ENCODE data around the gene RAVER2. TPM values are rescaled to one million over a fixed set of nuclear protein-coding genes. Genes with fewer than 3 reads are reported as not detected.
"Not testable (repeated sequence)": the region's sequence is repeated elsewhere in the genome, so short reads cannot be mapped to it uniquely, and the experiment has no call there.

The RAVER2 gene
- total RNA-seq, 1 donor from 2014 or later, result 7.5 TPM

DNA sequence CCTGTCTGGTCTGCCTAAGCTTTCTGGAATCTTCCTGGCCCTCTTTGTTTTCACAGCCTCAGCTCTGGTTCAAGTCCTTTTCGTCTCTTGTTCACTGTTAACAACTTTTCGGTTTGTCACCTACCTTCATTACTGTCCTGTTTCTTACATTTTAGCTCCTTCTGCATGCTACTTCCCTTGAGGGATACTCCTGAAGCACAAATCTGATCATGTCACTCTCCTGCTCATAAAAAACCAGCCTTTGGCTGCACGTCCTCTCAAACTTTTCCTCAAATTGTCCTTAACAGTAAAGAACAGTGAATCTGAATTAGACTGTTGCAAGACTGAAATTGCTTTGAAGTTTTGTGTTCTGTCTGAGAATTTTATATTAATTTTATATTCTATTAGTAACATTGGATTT, 3.3 kb downstream of the RAVER2 start:
- DNase-seq, result no peak

DNA sequence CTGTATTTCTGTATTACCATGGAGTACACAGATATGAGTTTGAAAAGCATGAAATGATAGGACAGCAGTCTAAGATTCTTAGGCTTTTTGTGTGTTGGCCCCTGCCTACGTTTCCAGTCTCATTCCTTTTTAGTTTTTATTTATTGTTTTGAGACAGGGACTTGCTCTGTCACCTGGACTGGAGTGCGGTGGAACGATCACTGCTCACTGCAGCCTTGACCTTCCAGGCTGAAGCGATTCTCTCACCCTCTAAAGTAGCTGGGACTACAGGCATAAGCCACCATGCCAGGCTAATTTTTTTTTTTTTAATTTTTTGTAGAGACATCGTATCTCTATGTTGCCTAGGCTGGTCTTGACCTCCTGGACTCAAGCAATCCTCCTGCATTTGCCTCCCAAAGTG, 3.8 kb downstream of the RAVER2 start:
- no peak for DNase-seq

DNA sequence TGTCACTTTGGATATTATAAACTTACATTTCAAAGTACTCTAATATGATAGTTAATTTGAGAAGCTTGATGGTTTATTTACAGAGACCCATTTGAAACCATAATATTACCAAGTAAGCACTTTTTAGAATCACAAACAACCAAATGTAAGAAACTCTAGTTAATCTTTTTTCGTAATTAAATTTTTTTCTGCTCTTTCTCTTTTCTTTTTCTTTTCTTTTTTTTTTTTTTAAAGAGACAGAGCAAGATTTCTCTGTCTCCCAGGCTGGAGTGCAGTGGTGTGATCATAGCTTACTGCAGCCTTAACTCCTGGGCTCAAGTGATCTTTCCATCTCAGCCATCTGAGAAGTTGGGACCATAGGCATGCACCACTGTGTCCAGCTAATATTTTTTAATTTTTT, 5.2 kb downstream of the RAVER2 start:
- no peak for DNase-seq

DNA sequence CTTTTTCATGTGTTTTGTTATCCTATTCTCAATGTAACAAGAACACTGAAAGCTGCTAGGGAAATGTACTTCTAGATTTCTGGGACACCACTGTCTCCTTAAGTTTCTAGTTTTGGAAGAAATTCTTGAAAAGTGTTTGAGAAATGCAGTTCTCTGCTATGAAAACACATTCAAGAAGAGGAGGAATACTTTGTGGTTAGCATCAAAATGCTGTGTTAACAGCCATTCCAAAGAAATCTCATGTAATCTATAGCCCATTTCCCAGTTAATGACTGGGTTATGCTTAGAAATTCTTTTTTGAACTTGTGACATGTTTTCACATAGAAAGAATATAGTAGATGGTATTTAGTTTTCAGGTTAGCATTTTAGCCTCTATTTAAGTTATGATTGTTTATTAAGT, 6.0 kb downstream of the RAVER2 start:
- DNase-seq, result no peak

DNA sequence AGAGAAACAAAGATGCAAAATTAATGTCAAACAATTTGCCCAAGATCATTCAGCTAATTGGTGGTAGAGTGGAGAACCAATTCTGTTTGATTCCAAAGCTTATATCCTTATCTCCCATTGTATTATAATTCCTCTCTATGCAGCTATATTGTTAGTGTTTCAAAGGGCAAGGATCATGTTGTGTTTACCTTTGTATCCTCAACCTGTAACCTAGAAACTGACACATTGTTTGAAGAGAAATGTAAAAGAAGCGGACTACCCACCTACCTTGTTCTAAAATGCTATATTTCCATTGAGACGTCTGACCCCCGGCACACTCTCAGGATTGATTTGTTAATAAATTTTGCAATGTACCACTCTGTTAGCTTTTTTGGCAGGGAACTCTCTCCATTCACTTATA, 9.3 kb downstream of the RAVER2 start:
- DNase-seq, result no peak

DNA sequence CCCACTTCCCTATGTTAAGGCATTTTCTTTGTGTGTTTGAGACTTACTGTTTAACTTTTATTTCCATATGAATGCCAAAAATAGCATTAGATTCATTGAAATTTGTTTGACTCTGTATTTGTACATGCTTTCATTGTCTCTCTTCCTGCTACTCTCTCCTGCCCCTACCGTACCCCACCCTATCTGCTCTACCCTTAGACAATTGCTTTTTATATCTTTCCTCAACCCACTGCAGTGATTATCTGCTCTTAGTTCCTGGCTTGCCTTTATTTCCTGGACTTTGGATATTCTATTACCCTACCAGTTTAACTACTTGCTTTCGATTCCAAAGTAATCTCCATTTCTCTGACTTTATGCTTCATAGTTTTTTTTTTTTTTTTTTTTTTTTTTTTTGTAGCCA, 10.5 kb downstream of the RAVER2 start:
- DNase-seq, result peak; percentile 50

DNA sequence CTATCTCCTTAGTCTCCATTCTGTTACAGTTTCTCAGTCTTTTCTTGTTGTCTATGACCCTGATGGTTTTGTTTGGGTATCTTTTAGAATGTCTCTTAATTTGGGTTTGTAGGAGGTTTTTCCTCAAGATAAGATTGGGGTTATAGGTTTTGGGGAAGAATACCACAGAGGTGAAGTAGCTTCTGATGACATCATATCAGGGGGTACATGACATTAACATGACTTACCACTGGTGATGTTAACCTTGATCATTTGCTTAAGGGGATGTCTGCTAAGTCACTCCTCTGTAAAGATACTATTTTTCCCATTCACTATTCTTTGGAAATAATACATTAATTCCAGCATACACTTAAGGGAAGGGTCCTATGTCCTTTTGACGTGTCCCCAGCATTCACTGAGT, 11.9 kb downstream of the RAVER2 start:
- no peak for DNase-seq

DNA sequence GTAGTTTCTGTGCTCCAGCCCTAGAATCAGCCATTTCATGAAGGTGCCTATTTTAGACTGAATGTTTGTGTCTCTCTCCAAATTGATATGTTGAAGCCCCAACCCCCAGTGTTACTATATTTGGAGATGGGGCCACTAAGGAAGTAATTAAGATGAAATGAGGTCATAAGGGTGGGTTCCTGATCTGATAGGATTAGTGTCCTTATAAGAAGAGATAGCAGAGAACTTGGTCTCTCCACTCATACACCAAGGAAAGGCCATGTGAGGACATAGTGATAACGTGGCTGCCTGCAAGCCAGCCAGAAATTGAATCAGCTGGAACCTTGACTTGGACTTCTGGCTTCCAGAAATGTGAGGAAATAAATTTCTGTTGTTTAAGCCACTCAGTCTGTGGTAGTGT, 12.3 kb downstream of the RAVER2 start:
- DNase-seq, result no peak

DNA sequence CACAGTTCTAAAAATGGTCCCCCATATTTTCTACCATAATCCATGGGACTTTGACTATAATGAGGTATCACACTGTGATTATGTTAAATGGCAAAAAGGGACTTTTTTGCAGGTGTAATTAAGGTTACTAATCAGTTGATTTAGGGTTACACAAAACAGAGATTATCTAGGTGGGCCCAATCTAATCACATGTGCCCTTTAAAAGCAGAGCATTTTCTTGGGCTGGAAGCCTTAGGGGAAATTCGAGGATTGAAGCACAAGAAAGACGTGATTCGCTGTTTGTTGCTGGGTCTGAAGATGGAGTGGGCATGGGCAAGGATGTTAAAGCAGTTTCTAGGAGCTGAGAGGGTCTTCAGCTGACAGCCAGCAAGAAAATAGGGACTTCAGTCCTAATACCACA, 13.4 kb downstream of the RAVER2 start:
- no peak for DNase-seq

DNA sequence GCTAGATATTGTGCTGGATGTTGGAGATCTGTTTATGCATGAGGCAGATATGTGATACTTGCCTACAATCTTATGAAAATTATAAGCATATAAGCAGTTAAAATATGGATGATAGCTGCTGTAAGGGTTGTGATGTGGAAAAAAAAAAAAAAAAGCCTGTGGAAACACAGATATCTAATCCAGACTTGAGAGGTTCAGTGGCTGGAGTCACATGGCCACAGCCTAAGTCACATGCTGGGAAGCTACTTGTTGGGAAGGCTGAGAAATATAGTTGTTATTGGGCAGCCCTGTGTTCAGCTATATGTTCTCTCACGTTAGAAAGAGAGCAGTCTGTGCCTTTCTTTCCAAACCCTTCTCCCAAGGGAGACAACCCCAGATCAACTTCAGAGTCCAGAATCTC, 15.1 kb downstream of the RAVER2 start:
- no peak for DNase-seq

DNA sequence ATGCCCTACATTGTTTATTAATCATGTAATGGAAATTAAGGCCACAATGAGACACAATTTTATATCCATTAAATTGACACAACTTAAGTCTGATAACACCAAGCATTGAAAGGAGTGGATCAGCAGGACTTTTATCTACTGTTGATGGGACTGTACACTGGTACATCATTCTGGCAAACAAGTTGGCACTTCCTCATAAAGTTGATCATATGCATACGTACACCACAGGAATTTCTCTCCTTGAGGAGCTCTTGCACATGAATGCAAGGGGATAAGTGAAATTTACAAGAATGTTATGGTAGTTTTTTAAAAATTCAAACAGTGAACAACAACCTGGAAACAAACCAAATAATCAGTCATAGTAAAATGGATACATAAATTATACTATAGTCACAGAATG, 20.1 kb downstream of the RAVER2 start:
- no peak for DNase-seq

DNA sequence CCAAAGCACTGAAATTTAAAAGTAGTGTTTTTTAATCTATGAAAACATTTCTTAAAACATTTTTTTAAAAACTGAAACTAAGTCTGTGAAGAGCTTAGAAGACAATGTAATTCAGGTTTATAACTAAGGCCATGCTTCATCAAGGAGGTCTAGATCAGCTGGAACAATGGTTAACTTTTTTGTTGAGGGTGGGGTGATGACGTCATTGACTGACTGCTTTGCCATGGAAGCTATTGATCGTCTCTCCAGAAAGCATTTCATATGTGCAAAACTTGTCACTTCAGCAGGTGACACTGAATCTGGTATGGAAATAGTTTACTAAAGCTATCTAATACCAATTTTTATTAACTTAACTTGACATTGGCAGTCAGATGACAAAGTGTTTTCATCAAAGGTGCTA, 21.0 kb downstream of the RAVER2 start:
- no peak for DNase-seq

DNA sequence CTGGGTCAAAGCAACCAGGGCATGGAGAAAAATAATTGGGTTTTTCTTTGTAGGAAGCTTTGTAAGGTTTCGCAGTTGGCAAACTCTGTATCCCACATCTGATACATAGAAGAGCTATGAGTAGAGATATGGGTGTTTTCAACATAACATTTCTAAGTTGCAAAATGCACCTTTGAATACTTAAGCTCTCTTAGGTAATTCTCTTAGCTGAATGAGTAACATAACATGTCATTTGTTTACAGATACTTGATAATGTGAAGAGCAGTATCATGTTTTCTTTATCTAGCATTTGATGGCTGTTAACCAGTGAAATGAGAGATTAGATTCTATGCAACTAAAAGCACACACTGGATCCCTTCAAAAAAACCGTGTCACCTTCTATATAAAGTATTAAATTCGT, 21.6 kb downstream of the RAVER2 start:
- DNase-seq, result no peak

DNA sequence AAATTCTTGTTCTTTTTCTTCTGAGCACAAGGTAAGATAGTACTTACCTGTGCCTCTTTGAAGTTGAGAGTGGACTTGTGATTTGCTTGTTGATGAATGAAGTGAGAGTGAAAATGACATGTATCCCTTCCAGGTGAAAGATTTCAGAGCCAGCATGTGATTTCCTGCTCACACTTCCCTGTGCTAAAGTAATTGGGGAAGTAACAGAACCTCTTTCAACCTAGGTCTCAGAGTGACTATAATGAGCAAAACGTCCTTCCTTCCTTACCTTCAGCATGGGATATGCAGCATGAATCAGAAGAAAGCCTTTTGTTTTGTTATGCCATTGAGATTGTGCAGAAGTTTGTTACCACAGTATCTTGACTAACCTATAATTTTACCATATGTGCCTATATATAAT, 24.6 kb downstream of the RAVER2 start:
- DNase-seq, result no peak

DNA sequence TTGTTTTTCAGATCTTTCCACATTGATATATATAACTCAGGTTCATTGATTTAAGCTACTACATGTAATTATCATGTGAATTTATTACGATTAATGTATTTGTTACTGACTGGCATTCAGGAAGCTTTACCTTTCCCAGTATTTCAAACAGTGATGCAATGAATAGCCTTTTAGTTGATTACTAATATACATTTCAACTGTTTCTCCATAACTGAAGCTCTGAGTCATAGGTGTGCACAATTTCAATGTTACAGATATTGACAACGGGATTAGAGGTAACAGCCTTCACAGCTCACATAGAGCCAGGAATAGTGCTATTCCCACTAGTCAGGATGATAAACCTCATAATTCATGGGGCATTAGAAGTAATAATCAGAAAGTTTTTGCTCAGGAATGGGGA, 25.1 kb downstream of the RAVER2 start:
- no peak for DNase-seq

DNA sequence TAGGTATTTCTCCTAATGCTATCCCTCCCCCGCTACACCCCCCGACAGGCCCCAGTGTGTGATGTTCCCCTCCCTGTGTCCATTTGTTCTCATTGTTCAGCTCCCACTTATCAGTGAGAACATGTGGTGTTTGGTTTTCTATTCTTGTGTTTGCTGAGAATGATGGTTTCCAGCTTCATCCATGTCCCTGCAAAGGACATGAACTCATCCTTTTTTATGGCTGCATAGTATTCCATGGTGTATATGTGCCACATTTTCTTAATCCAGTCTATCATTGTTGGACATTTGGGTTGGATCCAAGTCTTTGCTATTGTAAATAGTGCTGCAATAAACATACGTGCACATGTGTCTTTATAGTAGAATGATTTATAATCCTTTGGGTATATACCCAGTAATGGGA, 28.4 kb downstream of the RAVER2 start:
- not testable (repeated sequence) for DNase-seq

DNA sequence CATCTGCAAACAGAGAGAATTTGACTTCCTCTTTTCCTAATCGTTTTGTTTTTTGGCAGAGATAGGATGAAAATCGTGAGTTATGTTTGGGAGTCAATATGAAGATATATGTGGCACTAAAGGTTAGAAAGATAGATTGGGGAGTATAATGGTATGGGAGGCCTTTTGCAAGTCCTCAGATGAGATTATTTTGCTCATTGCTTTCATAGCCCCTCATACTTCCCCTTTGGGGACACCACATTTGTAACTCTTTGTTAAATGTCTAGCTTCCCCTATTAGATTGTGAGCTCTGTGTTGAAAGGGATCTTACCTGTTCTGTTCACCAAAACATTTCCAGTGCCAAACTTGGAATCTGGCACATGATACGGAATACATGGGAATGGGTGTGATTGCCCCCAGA, 30.2 kb downstream of the RAVER2 start:
- DNase-seq, result no peak

DNA sequence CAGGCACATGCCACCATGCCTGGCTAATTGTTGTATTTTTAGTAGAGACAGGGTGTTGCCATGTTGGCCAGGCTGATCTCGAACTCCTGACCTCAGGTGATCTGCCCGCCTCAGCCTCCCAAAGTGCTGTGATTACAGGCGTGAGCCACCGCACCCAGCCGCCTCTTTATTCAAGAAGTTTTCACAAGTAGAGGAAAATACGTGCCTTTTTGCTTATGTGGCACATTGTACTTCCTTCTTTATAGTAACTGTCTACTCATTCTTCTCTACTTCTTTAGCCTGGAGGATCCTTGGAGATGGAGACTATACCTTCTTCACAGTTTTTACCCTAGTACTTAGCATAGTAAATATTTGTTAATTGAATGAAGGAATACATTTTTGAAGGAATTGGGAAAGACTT, 37.2 kb downstream of the RAVER2 start:
- DNase-seq, result not testable (repeated sequence)

DNA sequence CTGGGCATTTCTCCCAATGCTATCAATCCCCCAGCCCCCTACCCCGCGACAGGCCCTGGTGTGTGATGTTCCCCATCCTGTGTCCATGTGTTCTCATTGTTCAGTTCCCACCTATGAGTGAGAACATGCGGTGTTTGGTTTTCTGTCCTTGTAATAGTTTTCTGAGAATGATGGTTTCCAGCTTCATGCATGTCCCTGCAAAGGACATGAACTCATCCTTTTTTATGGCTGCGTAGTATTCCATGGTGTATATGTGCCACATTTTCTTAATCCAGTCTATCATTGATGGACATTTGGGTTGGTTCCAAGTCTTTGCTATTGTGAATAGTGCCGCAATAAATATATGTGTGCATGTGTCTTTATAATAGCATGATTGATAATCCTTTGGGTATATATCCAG, 38.0 kb downstream of the RAVER2 start:
- not testable (repeated sequence) for DNase-seq

DNA sequence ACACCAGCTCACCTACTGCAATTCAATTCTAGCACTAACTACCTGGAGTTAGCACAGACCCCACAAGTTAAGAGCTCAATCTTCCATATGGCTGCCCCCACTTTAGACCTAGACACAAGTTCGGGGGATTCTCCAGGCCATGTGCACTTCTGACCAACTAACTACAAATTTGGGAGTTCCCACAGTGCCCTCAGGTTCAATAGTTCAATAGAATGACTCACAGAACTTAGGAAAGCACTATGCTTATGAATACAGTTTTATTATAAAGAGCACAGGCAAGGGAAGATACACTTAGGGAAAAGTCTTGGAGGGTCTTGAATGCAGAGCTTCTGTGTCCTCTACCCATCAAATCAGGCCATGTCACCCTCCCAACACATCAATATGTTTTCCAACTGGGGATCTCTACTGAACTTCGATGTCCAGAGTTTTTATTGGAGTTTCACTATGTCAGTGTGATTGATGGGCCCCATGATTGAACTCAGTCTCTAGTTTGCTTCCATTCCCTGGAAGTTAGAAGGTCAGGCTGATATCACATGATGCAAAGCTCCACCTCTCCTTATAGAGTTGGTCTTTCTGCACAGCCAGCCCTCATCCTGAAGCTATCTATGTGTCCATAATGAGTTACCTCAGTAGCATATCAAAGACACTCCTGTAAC, 46.1 kb downstream of the RAVER2 start:
- DNase-seq, result no peak

DNA sequence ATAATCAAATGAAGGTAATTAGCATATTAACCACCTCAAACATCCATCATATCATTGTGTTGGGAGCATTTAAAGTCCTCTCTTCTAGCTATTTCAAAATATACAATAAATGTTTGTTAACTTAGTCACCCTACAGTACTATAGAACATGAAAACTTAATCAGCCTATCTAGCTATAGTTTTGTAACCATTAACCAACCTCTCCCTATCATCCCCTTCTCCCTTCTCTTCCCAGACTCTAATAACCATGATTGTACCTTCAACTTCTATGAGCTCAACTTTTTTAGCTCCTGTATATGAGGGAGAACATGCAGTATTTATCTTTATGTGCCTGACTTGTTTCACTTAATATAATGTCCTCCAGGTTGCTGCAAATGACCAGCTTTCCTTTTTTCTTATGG, 54.0 kb downstream of the RAVER2 start:
- no peak for DNase-seq

DNA sequence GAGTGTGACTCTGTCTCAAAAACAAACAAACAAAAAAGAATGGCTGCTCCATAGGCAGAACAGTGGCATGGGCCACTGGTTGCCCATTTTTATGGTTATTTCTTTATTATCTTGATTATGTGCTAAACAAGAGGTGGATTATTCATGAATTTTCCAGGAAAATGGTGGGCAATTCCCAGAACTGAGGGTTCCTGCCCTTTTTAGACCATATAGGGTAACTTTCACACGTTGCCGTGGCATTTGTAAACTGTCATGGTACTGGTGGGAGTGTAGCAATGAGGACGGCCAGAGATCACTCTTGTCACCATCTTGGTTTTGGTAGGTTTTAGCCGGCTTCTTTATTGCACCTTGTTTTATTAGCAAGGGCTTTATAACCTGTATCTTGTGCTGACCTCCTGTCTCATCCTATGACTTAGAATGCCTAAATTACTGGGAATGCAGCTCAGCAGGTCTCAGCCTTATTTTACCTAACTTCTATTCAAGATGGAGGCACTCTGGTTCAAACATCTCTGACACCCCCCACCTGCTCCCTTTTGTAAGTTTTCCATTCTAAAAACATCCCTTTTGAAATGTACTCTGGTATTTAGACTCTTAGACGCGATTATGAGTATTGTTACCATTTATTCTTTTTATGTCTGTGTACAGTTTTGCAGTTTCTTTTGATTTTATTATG, 57.1 kb downstream of the RAVER2 start:
- DNase-seq, result no peak

DNA sequence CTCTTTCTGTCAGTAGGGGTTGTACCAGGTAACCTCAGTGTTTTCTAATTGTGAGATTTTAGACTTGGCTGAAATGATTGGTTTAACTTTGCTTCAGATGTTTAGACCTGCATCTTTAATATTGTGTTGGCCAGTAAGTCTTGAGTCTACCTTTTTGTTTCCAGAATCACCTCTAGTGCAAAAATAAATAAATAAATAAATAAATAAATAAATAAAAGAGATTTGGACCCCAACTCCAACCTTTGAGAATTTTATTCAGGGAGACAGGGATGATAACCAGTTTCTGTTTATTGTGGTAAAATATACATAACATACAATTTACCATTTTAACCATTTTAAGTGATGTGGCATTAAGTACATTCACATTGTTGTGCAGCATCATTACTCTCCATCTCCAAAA, 64.4 kb downstream of the RAVER2 start:
- DNase-seq, result no peak

DNA sequence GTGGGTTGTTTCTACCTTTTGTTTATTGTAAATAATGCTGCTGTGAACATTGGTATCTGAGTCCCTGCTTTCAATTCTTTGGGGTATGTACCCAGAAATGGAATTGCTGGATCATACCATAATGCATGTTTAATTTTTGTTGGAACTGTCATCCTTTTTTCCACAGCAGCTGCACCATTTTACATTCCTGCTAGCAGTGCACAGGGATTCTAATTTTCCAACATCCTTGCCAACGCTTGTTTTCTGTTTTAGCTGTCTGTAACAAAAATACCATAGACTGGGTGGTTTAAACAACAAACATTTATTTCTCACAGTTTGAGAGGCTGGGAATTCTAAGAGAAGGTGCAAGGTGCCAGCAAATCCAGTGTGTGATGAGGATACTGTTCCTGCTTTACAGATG, 65.1 kb downstream of the RAVER2 start:
- DNase-seq, result no peak

DNA sequence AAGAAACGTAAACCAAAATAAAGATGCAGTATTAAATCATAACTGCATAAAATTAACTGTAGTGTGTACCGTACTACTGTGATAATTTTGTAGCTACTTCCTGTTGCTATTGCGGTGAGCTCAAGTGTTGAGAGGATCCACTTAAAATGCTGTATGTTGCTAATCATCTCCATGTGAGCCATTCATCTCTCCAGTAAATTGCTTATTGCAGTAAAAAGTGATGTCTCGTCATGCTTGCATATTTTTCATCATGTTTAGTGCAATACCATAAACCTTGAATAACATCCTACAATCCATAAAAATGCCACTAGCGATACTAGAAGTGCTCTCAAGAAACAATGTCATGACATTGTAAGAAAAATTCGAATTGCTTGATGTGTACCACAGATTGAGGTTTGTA, 66.3 kb downstream of the RAVER2 start:
- no peak for DNase-seq
